ENCODE data around the gene DAP3.
A peak's percentile ranks its signal among the peaks of the same experiment; 100 is the strongest.
"Not testable (repeated sequence)": the region's sequence is repeated elsewhere in the genome, so short reads cannot be mapped to it uniquely, and the experiment has no call there.

DAP3 gene

GRCh38 chr1:155687705-155688323 lies 1.1 kb upstream of the DAP3 start:
- DNase-seq: peak; percentile 51

- DNase-seq: peak; percentile 84
Measured at GRCh38 chr1:155688324-155689080, 389 bp upstream of the DAP3 start, which contains the start of gene YY1AP1. TSS of gene YY1AP1 (minus strand) at chr1:155688774. CDS start at chr1:155680436, 8,338 bp downstream.

GRCh38 chr1:155691992-155692528 lies 3.2 kb downstream of the DAP3 start:
- no peak for DNase-seq

GRCh38 chr1:155694167-155694566 lies 5.3 kb downstream of the DAP3 start:
- DNase-seq: no peak

- DNase-seq: no peak
Measured at GRCh38 chr1:155695072-155695471, 6.2 kb downstream of the DAP3 start.

GRCh38 chr1:155695608-155696007 lies 6.7 kb downstream of the DAP3 start:
- DNase-seq: no peak

GRCh38 chr1:155696524-155696923 lies 7.6 kb downstream of the DAP3 start:
- DNase-seq: no peak

- no peak for DNase-seq
Measured at GRCh38 chr1:155697046-155697445, 8.2 kb downstream of the DAP3 start.

- DNase-seq: not testable (repeated sequence)
Measured at GRCh38 chr1:155697616-155698015, 8.7 kb downstream of the DAP3 start.

- DNase-seq: no peak
Measured at GRCh38 chr1:155698382-155699038, 9.6 kb downstream of the DAP3 start.

- DNase-seq: not testable (repeated sequence)
Measured at GRCh38 chr1:155699062-155699461, 10.2 kb downstream of the DAP3 start.

- not testable (repeated sequence) for DNase-seq
Measured at GRCh38 chr1:155701675-155702074, 12.8 kb downstream of the DAP3 start.

GRCh38 chr1:155703216-155703615 lies 14.3 kb downstream of the DAP3 start:
- DNase-seq: no peak

GRCh38 chr1:155704414-155704813 lies 15.5 kb downstream of the DAP3 start:
- DNase-seq: not testable (repeated sequence)

- no peak for DNase-seq
Measured at GRCh38 chr1:155706139-155706538, 17.2 kb downstream of the DAP3 start.

GRCh38 chr1:155709391-155709790 lies 20.5 kb downstream of the DAP3 start:
- DNase-seq: no peak

GRCh38 chr1:155711457-155711856 lies 22.6 kb downstream of the DAP3 start:
- DNase-seq: not testable (repeated sequence)

GRCh38 chr1:155712636-155713035 lies 23.7 kb downstream of the DAP3 start:
- DNase-seq: not testable (repeated sequence)

- DNase-seq: no peak
Measured at GRCh38 chr1:155713075-155713474, 24.2 kb downstream of the DAP3 start.

GRCh38 chr1:155715056-155715455 lies 26.2 kb downstream of the DAP3 start:
- DNase-seq: not testable (repeated sequence)

- DNase-seq: no peak
Measured at GRCh38 chr1:155715777-155716176, 26.9 kb downstream of the DAP3 start.

GRCh38 chr1:155717041-155717440 lies 28.1 kb downstream of the DAP3 start:
- DNase-seq: no peak

- DNase-seq: not testable (repeated sequence)
Measured at GRCh38 chr1:155718524-155719115, 29.7 kb downstream of the DAP3 start.

All from DMS79 treated with DMSO at 0.1 percent for 48 hours (cell line).